ENCODE results near the gene MRPL54.

The MRPL54 gene

DNA sequence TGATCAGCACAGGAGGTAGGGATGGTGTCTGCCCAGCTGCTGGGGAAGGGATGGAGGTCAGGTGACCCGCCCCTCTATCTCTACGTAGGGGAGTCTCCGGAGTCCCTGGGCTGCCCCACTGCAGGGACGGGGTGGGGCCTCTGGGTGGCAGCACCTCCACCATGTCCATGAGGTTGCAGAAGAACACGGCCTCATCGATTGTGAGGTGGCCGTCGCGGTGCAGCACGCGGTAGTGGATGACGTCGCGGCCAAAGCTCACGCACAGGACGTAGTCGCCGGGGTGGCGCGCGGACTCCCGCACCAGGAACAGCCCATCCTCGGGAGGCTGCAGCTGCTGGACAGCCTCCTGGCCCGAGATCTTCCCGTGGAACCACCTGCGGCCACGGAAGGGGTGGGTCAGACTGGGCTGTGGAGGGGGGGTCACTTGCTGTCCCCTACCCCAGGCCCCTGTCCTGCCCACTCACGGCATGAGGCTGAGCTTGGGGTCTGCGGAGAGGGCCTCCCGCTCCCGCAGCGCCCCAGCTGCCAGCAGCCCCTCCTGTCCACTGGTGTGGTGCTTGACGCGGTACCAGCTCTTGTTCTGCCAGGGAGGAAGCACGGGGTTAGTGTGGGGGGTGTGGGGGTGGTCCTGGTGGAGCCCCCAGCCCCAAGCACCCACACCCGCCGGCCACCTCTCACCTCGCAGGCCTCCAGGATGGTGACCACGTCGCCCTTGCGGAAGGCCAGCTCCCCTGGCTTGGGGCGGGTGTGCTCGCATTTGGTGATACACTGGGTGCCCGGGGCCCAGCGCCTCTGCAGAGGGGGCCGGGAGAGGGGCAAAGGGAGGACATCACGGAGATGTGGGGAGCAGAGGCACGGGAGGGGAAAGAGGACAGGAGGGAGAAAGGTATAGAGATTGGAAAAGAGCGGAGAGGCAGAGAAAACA is 21.4 kb downstream of the MRPL54 start:
- no peak for DNase-seq (ENCODE audit: extremely low read depth in 1 of 2, low read depth in 1 of 2)

DNA sequence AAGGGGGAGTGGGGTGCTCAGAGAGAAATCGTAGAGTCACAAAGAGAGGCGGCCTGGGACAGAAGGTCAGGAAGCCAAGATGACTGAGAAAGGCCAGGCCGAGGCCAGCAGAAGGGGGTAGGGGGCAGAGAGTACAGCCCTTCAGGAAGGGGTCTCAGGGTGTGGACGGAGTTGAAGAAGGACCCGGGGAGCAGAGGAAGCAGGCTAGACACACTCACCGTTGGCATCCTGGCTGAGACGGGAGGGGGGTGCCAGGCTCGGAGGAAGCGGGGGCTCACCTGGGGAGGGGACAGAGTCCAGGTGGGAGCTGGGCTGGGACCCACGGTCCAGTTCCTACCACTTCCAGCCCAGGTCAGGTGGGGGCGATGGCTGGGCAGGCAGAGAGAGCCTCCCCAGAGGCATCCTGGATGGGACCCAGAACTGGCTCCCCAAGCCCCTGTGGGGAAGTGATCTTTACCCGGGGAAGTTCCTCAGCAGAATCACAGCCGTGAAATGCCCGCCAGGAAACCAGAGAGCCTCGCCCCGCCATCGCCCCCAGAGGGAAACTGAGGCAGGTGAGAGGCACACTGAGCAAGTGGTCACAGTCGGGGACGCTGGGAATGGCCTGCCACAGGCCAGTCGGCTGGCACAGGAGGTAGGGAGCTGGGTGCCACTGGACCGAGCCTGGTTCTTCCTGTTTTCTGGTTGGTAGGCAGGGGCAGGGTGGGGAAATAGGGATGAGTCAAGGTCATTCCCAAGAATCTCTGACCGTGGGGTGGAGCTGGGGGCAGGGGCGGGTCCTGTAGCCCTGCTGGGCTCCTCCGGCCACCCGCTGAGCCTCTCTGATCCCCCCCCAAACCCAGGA is 22.3 kb downstream of the MRPL54 start:
- DNase-seq (ENCODE audit: extremely low read depth in 1 of 2, low read depth in 1 of 2): no peak

DNA sequence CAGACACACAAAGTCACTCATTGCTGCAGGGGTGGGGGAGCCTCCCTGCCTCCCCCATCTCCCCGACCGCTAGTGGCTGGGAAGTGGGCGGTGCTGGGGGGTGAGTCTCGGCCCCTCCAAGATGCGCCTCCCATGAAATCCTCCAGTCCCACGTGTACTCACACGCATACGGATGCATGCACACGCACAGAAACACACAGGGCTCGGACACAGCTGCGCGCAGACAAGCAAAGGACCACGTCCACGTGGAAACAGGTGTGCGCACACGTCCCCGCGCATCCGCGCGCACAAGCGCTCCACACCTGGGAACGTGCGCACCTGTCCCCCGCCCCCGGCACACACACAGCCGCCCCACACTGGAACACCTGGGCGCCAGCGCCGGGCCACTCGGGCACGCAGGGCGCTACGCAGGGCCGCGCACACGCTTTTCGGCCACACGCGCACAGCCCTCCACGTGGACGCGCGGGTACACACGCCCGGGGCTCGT is 23.0 kb downstream of the MRPL54 start:
- no peak for DNase-seq (ENCODE audit: extremely low read depth in 1 of 2, low read depth in 1 of 2)

DNA sequence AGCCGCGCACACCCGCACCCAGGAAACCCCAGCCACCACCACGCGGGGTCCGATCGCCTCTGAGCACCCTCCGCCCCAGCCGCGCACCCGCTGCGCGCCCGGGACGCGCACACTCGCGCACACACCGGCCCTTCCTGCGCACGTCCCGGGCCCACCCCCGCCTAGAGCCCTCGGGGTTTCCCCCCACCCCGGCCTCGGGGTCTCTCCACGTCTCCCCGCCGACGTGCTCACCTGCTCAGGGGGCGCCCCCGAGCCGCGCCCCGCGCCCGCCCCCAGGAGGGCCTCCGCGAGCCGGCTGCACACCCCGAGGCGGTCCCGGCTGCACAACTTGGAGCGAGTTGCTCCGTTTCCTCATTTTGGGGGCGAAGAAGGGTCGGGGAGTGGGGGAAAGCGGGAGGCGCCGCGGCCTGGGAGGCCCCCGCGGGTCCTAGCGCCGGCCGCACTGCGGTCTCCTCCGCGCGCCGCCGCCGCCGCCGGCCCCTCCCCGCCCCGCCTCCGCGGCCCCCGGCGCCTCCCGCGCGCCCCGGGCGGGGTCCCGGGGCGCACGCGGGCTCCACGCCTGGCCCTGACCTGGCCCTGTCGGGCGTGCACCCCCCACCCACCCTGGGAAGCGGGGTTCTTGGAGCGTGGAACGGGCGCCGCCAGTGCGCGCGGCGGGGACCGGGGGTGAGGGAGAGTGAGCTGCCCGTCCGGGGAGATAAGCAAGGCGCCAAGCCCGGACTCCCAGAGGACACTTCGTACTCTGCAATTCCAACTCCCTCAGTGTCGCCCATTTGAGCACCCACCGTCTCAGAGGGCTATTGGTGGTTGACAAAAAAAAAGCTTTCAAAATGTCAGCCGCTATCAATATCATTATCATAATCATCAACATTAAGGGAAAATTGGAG is 23.7 kb downstream of the MRPL54 start, which contains the start of gene MATK:
Gene MATK (minus strand): TSS at position 444 of the 887 bp plus-strand sequence. CDS start 1,246 bp downstream, outside the sequence.
- no peak for DNase-seq (ENCODE audit: extremely low read depth in 1 of 2, low read depth in 1 of 2)

DNA sequence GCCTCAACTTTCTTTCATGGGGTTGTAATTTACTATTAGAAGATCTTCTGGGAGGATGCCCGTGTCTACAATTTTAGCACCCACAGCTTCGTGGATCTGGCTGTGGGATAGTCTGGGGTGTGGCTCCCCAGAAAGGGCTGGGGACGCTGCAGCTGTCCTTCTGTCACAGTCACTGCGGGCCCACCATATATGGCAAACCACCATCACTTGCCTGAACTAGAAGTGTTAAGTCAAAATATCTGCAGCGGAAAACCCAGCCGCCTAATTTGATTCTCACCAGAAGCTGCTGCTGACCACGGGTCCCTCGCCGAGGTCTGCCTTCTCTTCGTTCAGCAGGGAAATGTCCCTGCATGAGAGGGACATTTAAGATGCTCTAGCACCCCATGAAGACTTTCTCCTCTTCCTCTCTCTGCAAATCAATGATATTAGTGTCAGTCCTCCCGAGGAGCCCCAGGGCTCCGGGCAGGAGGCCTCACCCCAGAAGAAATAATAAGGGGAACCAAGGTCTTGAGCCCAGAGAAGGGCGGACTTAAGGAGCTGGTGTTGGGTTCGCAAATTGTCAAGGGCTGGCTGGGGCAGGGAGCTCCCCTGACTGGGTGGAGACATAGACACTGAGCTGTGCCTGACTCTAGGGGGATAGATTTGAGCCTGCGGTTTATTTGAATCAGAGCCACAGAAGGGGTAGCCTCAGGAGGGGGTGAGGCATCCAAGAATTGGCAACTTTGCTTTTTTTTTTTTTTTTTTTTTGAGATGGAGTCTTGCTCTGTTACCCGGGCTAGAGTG is 26.7 kb downstream of the MRPL54 start:
- DNase-seq (ENCODE audit: extremely low read depth in 1 of 2, low read depth in 1 of 2): no peak

DNA sequence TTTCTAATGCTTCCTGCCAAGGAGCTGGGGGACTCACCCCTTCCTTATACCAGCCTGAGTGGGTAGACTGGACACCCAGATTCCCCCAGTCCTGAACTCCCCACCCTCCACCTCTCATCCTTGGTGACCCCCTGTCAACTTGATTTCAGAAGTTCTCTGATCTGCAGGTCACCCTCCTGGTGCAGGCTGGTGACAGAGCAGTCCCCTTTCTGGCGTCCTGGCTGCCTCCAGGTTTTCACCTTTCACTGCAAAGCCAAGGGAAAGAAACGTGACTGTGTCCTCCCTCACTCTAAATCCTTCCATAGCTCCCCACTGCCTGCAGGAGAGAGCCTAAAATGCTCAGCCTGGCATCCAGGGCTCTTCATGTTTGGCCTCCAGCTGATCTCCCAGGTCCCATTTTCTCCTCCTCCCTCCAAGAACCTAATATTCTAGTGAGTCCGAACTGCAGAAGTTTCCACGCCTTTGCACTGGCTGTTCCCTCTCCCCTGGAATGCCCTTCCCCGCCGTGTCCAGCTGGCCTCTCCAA is 27.8 kb downstream of the MRPL54 start:
- DNase-seq (ENCODE audit: extremely low read depth in 1 of 2, low read depth in 1 of 2): no peak

DNA sequence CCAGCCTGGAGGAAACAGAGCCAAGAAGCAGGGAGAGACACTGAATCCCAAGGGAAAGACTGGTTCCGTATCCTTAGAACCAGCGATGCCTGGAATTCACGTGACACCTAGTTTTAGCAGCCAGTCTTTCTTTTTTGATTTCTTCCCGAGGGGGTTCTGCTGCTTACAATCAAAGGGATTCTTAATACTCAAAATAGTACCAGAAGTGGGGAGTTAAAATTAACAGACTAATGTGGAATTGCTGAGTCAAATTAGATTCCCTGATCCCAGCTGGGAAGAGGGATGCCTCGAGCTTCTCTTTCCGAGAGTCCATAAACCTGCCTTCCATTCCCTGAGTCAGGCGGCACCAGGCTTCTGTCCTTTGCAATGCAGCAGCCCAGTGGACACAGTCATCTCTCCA is 28.5 kb downstream of the MRPL54 start:
- no peak for DNase-seq (ENCODE audit: extremely low read depth in 1 of 2, low read depth in 1 of 2)

DNA sequence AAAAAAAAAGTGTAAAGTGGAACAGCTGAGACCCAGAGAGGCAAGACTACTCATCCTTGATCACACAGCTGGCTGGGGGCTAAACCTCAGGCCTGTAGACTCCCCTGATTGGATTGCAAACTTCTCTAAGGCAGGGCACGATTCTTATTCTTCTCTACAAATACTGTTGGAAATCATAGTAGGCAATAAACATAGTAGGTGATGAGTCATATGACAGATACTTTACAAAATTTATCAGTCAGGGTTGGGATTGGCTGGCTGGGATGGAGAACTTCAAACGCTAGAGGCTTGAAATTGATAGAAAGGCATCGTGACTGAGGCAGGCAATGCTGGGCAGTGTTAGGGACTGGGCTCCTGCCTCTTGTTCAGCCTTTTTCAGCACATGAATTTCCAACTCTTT is 29.6 kb downstream of the MRPL54 start:
- no peak for DNase-seq (ENCODE audit: extremely low read depth in 1 of 2, low read depth in 1 of 2)

DNA sequence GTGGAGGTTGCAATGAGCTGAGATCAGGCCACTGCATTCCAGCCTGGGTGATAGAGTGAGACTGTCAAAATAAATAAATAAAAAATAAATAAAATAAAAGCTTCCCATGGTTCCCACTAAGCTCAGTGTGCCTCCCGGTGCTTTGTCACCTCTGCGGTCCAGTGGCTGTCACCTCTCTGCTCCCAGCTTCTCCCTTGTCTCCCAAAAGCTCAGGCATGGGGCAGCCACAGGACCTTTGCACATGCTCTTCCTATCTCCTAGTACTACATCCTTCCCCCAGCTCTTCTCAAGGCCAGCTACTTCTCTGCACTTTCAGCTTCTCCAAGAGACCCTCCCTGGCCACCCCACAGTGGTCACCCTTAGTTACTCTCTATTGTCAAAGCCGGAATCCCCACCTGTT is 31.3 kb downstream of the MRPL54 start:
- no peak for DNase-seq (ENCODE audit: extremely low read depth in 1 of 2, low read depth in 1 of 2)

DNA sequence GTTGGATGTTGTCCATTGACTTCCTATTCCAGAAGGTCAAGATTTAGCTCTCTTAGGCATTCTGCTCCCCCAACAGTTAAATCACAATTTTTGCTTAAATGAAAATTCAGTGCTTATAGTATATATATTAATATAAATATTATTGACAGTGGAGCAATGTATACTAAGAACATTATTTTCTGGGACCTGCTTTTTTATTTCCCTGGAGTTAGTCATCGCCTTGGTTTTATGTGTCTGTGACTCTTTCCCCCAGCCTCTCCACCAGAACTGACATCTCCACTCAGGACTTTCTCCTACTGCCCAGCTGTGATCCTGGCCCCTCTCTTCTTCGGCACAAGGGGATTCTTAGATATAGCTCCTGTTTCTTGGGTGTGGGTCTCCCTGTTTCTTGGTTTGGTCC is 33.9 kb downstream of the MRPL54 start:
- DNase-seq (ENCODE audit: extremely low read depth in 1 of 2, low read depth in 1 of 2): no peak

DNA sequence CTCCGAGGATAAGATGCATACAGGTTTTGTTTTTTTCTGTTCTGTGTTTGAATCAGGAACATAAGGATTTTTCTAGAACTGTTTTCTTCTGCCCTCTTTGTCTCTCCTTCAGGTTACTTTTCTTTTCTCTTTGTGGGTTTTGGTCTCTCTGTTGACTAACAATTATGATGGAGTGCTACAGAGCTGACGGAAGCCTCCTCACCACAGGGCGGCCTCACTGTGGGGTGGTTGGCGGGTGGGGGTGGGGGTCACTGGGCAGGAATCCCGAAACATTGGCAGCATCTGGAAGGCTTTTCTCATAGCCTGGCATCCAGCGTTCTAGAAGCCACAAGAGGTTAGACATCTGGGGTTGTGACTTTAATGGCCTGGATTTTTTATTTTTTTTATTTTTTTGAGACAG is 35.7 kb downstream of the MRPL54 start:
- no peak for DNase-seq (ENCODE audit: extremely low read depth in 1 of 2, low read depth in 1 of 2)

DNA sequence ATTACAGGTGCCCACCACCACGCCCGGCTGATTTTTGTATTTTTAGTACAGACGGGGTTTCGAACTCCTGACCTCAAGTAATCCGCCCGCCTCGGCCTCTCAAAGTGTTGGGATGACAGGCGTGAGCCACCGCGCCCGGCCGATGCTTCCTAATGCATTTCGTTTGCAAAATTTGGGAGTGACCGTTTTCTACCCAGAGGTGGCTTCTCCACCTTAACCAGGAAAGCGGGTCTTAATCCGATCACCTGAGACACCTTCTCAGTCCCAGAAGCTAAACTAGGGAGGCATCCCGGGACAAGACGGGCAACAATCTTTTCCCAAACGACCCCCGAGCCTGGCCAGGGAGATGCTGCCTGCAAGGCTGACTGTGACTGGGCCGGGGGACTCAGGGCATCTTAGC is 38.5 kb downstream of the MRPL54 start:
- no peak for DNase-seq (ENCODE audit: extremely low read depth in 1 of 2, low read depth in 1 of 2)

DNA sequence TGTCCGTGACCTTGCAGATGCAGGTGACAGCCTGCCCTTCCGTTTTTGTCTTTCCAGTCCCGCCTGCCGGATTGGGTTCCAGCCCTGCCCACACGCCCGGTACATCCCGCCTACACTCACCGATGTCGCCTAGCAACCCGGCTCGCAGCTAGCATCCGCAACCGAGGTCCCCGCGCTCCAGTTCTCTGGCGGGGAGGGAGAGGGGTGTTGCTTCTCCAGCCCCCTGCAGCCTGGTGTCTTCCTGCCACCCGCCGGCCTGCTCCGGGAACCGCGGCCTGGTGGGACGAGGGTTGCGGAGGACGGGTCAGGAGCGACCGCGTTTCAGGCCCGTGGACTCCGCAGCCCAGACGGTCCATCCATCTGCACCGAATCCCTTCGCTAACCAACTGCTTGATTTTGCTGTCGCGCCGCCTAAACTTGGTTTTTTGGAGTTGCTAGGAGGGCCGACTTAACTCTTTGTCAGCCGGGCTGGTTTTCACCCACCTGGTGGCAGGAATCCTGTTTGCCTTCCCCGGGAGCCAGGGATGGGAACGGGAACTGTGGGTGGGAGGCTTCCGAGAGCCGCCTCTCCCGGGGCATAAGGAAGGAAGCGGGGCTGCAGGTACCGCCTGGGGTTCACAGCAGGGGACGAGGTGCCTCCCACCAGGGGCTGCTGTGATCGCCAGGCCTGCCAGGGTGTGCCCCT is 39.1 kb downstream of the MRPL54 start:
- peak in 1 of 2 donors; percentile 46 for DNase-seq (ENCODE audit: extremely low read depth in 1 of 2, low read depth in 1 of 2)

DNA sequence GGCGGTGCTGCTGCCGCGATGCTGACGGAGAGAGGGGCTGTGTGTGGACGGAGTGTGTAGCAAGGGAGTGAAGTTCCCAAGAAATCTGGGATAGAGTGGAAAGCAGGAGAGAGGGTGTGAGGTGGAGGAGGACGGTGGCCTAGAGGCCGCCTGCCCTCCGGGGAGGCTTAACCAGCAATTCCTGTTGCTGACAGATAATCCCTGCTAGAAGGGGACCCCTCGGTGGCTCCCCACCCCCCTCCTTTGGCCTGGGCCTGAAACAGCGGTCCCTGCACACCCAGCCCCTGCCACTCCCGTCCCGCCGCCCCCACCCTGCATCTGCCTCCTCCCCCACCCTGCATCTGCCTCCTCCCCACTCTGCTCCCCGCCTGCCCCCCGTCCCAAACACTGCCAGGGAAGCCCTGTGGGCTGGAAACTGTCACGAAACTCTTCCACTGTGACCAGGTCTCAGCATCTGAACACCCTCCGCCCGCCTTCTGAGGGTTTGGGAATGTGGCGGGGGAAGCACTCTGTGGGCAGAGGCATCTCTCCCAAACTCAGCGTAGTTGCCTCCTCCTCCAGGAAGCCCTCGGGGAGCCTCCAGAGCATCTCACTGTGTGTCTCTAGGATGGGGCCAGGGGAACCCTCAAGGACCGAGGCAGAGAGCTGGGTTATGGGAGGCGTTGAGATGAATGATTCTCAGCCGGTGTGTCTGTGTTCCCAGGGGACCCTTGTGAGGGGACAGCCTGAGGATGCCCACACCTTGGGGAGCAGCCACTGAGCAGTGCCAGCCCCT is 40.8 kb downstream of the MRPL54 start:
- no peak for DNase-seq (ENCODE audit: extremely low read depth in 1 of 2, low read depth in 1 of 2)

DNA sequence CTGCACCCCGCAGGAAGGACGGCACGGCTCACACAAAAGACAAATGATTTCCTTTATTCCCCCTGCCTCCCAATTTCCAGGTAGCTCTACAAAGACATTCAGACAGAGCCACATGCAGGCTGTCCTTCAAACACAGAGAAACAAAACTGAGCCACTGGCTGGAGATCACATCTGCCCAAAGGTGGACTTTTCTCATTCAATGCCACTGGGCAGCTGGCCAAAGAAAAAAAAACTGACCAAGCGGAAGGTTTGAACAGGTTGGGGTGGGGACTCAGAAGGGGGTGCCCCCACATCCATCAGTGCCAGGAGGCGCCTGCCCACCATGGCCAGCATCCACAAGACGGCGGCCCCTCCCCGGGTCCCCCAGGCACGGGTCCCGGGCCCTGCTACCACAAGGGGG is 41.5 kb downstream of the MRPL54 start:
- DNase-seq (ENCODE audit: extremely low read depth in 1 of 2, low read depth in 1 of 2): no peak

DNA sequence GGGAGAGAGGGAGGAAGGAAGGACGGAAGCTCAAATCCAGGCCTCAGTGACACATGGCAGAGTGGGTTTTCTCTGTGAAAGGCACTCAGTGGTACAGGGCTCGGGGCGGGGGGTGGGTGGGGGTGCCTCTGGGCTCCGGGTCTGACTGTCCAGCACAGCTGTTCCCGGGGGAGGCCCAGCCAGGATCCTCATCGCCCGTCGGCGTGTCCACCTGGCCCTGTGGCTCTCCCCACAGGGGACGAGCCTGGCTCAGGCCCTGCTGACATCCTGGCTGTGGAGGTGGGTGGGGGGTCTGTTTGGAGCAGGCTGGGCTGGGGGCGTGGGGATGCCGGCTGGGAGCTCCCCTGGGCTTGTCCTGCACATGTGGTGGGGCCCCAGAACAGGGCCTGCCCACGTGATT is 41.9 kb downstream of the MRPL54 start:
- DNase-seq (ENCODE audit: extremely low read depth in 1 of 2, low read depth in 1 of 2): no peak

DNA sequence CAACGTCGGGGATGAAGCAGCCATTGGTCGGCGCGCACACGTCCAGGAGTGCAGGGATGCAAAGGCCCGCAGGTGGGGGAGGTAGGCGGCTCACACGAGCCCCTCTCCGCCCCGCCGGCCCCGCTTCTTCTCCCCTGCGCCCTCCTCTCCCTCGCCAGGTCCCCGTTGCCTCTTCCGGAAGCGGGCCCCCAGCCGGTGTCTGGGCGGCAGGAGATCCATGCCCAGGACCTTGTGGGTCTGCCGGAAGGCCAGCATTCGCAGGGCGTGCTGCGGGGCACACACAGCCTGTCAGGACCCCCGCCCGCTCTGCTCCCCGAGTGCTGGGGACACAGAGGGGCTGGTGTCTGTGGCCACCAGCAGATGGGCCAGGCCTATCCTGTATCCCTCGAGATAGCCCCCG is 43.4 kb downstream of the MRPL54 start:
- no peak for DNase-seq (ENCODE audit: extremely low read depth in 1 of 2, low read depth in 1 of 2)

DNA sequence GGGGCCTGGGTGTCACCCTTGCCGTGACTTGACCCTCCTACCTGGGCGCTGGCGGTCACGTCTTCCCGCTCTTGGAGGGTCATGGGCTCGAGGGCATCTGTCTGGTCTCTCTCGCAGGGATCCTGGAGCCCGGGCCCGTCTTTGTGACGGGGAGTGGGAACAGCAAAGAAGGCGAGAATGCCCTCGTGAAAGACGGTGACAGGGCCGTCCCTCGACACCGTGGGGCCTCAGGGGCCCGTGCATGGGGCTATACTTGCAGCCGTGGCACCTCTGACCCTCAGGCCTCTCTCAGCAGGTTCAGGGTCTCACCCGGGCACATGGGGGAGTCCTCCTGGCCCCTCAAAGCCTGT is 44.6 kb downstream of the MRPL54 start:
- DNase-seq (ENCODE audit: extremely low read depth in 1 of 2, low read depth in 1 of 2): no peak
